Mesothelial cell of epicardium (in vitro differentiated cells): ENCODE data around the gene UGT1A3. TPM values are rescaled to one million over a fixed set of nuclear protein-coding genes. Genes with fewer than 3 reads are reported as not detected.

Experiments used
- DNase-seq, 2 experiments: peaks; one replicate each; pipeline ENCODE4 v3.0.0; 2021; ENCODE audit warnings: low spot score in 2 of 2; ENCODE audit not compliant: unreplicated experiment in 2 of 2
- H3K27ac Mint-ChIP-seq: 2 replicates; pipeline ENCODE4 v1.8.0; 2021; ENCODE audit warnings: mixed read lengths
- H3K27me3 Mint-ChIP-seq: 2 replicates; pipeline ENCODE4 v1.8.0; 2021; ENCODE audit warnings: low read depth, mixed read lengths
- H3K36me3 Mint-ChIP-seq: 2 replicates; pipeline ENCODE4 v1.8.0; 2021; ENCODE audit warnings: mixed read lengths
- H3K4me1 Mint-ChIP-seq: 2 replicates; pipeline ENCODE4 v1.8.0; 2021; ENCODE audit warnings: mixed read lengths
- H3K4me3 Mint-ChIP-seq: 2 replicates; pipeline ENCODE4 v1.8.0; 2021; ENCODE audit warnings: mild to moderate bottlenecking, moderate library complexity, mixed read lengths
- H3K9me3 Mint-ChIP-seq: 2 replicates; pipeline ENCODE4 v1.8.0; 2021; ENCODE audit warnings: mixed read lengths
- total RNA-seq: library from RNA; stranded (reverse); gene quantifications from 3 replicates; pipeline ENCODE4 v1.2.1, GENCODE V29; 2021
- TF ChIP-seq, protein P1 (sequence below): fragments of 200-600 bp; sonication (generic); IDR thresholded peaks from one replicate; pipeline ENCODE4 v1.5.0; 2021; ENCODE audit warnings: antibody characterized with exemption; ENCODE audit not compliant: unreplicated experiment

The UGT1A3 gene
- total RNA-seq, 1 donor from 2014 or later: not detected

DNA sequence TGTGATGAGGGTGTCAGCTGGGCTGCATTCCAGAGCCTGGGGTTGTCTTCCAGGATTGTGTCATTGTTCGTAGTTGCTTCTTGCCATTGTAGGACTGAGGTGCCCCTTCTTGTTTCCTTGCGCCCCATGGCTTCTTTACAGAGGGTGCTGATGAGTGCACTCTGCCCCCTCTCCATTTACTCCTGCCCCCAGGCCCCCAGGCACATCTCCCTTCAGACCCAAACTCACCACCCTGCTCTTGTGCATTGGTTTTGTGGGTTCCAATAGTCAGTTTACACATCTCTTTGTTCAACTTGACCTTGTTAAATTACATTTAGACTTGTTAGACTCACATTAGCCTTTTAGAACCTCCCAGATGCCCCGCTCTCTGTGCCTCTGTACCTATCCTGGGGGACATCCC lies 92.4 kb downstream of the UGT1A3 start:
- H3K27me3 Mint-ChIP-seq: peaks cover 7% of the 10 kb centered on the region
- no peak overlapping the region for H3K4me3 Mint-ChIP-seq
- peaks cover 5% of the 10 kb centered on the region for H3K9me3 Mint-ChIP-seq
- H3K27ac Mint-ChIP-seq: no peak overlapping the region
- H3K36me3 Mint-ChIP-seq: no peaks in the 10 kb centered on the region
- no peak for DNase-seq
- TF ChIP-seq, protein P1, sequence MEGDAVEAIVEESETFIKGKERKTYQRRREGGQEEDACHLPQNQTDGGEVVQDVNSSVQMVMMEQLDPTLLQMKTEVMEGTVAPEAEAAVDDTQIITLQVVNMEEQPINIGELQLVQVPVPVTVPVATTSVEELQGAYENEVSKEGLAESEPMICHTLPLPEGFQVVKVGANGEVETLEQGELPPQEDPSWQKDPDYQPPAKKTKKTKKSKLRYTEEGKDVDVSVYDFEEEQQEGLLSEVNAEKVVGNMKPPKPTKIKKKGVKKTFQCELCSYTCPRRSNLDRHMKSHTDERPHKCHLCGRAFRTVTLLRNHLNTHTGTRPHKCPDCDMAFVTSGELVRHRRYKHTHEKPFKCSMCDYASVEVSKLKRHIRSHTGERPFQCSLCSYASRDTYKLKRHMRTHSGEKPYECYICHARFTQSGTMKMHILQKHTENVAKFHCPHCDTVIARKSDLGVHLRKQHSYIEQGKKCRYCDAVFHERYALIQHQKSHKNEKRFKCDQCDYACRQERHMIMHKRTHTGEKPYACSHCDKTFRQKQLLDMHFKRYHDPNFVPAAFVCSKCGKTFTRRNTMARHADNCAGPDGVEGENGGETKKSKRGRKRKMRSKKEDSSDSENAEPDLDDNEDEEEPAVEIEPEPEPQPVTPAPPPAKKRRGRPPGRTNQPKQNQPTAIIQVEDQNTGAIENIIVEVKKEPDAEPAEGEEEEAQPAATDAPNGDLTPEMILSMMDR: no peak
- peaks cover 14% of the 10 kb centered on the region for H3K4me1 Mint-ChIP-seq

DNA sequence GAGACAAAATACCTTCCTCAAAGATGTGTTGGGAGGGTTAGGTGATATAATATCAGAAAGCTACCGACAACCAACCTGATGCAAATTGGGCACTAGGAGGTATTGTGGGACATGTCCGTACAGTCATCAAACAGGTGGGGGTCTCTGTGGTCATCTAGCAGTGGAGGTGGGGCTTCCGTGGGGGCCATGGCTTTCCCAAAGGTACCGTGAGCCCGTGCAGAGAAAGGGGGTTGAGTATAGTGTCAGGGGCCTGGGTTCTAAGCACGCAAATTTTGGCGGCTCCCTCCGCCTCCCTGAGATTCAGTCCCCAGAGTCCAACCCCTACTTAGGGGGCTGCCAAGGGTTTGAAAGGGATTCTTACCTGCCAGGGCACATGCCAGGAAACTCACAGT lies 92.9 kb downstream of the UGT1A3 start:
- H3K4me1 Mint-ChIP-seq: peaks cover 9% of the 10 kb centered on the region

DNA sequence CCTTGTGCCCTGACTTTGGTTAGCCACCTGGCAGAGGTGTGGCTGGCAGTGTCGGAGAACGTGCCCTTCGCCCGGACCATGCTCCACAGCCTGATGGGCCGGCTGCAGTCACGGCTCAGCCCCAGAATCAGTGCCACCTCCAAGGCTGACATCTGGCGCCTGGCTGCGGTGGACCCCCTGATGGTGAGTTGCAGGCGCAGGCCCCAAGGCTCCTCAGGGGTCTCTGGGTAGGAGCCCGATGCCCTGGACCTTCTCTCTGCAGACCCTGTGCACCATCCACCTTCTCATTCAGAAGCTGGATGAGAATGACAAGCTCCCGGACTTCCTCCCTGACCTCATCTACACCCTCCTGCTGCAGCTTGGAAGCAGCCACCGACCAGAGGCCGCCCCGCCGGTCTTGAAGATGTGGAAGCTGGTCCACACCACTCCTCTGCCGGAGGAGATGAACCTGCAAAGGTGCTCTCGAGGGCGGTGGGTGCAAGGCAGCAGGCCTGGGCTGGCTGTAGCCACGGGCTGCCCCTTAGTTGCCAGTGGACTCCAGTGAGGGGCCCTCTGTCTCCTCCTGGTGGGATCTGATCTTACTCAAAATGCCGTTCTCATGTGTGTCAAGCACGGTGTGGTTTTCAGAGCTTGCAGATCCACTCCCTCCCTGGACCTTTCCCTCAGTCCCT lies 93.4 kb downstream of the UGT1A3 start:
- Mint-ChIP-seq H3K27ac (no peak overlapping the region), H3K4me3 (no peak overlapping the region), H3K4me1 (peaks cover 3% of the 10 kb centered on the region), H3K9me3 (peaks cover 9% of the 10 kb centered on the region), H3K27me3 (peaks cover 7% of the 10 kb centered on the region), H3K36me3 (no peaks in the 10 kb centered on the region)
- DNase-seq: peak in 1 of 2 experiments; percentile 7
- TF ChIP-seq, protein P1: no peak

More for the DNA sequence above, 92.9 kb downstream of the UGT1A3 start:
- DNase-seq: peak in 1 of 2 experiments; percentile 25
- Mint-ChIP-seq H3K4me3 (no peak overlapping the region), H3K27me3 (peaks cover 7% of the 10 kb centered on the region), H3K9me3 (peaks cover 7% of the 10 kb centered on the region), H3K27ac (no peak overlapping the region), H3K36me3 (no peaks in the 10 kb centered on the region)
- TF ChIP-seq, protein P1: no peak

Other genes with a start within 250 kb of the UGT1A3 start
- 48.7 to 51.0 TPM (median 50.0 TPM) in 3 replicates for gene USP40, start 162.3 kb upstream of the UGT1A3 start, total RNA-seq
- not detected in 3 replicates for gene UGT1A8, start 111.4 kb upstream of the UGT1A3 start, total RNA-seq
- gene UGT1A10, start 92.6 kb upstream of the UGT1A3 start, total RNA-seq: not detected in 3 replicates
- not detected in 3 replicates for gene UGT1A9, start 57.1 kb upstream of the UGT1A3 start, total RNA-seq
- not detected in 3 replicates for gene UGT1A7, start 47.1 kb upstream of the UGT1A3 start, total RNA-seq
- not detected in 3 replicates for gene UGT1A6, start 36.2 kb upstream of the UGT1A3 start, total RNA-seq
- not detected in 3 replicates for gene UGT1A5, start 16.1 kb upstream of the UGT1A3 start, total RNA-seq
- not detected in 3 replicates for gene UGT1A4, start 10.3 kb upstream of the UGT1A3 start, total RNA-seq
- gene UGT1A1, start 31.2 kb downstream of the UGT1A3 start, total RNA-seq: not detected in 3 replicates
- gene MROH2A, start 49.3 kb downstream of the UGT1A3 start, total RNA-seq: not detected in 3 replicates
- 13.5 to 19.4 TPM (median 17.6 TPM) in 3 replicates for gene HJURP, start 125.5 kb downstream of the UGT1A3 start, total RNA-seq
- not detected in 3 replicates for gene TRPM8, start 188.3 kb downstream of the UGT1A3 start, total RNA-seq